HL-60 (cell line): ENCODE data around the gene MSL2.

Source experiments
- DNase-seq, 2 experiments: peaks; one replicate each; pipeline ENCODE4 v3.0.0-alpha.2; 2010 to 2020; ENCODE audit warnings: low read depth in 1 of 2, low spot score in 1 of 2
- H3K27ac ChIP-seq: fragments of 250-450 bp; sonication (Bioruptor Pico); replicated peaks from 2 replicates; pipeline ENCODE4 v1.5.1; 2020; ENCODE audit warnings: mild to moderate bottlenecking, moderate library complexity
- H3K27me3 ChIP-seq: fragments of 250-450 bp; sonication (Bioruptor Pico); 2 replicates; pipeline ENCODE4 v1.5.1; 2021; ENCODE audit warnings: mild to moderate bottlenecking, moderate library complexity; ENCODE audit not compliant: insufficient read depth, poor library complexity, severe bottlenecking
- H3K4me3 ChIP-seq: replicated peaks from 2 replicates; pipeline ENCODE4 v1.5.1; 2011; ENCODE audit warnings: mild to moderate bottlenecking, control low read depth, low read length; ENCODE audit not compliant: insufficient read depth
- CTCF ChIP-seq: IDR thresholded peaks from one replicate; pipeline ENCODE4 v1.5.1; 2011; ENCODE audit warnings: low read length, control low read depth, inconsistent platforms; ENCODE audit not compliant: insufficient read depth
- GABPA ChIP-seq: IDR thresholded peaks from 2 replicates; pipeline ENCODE4 v1.6.1; 2012; ENCODE audit warnings: low read depth
- POLR2AphosphoS5 ChIP-seq: IDR thresholded peaks from 2 replicates; pipeline ENCODE4 v1.6.1; 2012; ENCODE audit warnings: low read depth
- REST ChIP-seq: IDR thresholded peaks from 2 replicates; pipeline ENCODE4 v1.6.1; 2012; ENCODE audit warnings: low read depth; ENCODE audit not compliant: insufficient replicate concordance
- SPI1 ChIP-seq: IDR thresholded peaks from 2 replicates; pipeline ENCODE4 v1.6.1; 2012; ENCODE audit warnings: low read depth, mild to moderate bottlenecking, borderline replicate concordance

The MSL2 gene

GRCh38 chr3:136141291-136141785, 54.8 kb downstream of the MSL2 start:
- H3K27me3 ChIP-seq: no peaks in the 10 kb centered on the region
- no peak overlapping the region for H3K4me3 ChIP-seq
- TF ChIP-seq CTCF (no peak), POLR2AphosphoS5 (no peak), REST (no peak), SPI1 (no peak), GABPA (no peak)
- no peak overlapping the region for H3K27ac ChIP-seq
- no peak for DNase-seq

GRCh38 chr3:136136454-136136853, 59.7 kb downstream of the MSL2 start:
- DNase-seq: no peak
- no peak for TF ChIP-seq CTCF
- no peak for TF ChIP-seq POLR2AphosphoS5
- no peak for TF ChIP-seq GABPA
- TF ChIP-seq REST: no peak
- no peak for TF ChIP-seq SPI1
- no peaks in the 10 kb centered on the region for H3K27me3 ChIP-seq
- no peak overlapping the region for H3K4me3 ChIP-seq
- no peak overlapping the region for H3K27ac ChIP-seq

GRCh38 chr3:136135039-136135802, 60.9 kb downstream of the MSL2 start:
- DNase-seq: peak in 1 of 2 experiments; percentile 16
- TF ChIP-seq CTCF (no peak), POLR2AphosphoS5 (no peak), SPI1 (no peak), GABPA (no peak), REST (no peak)
- no peak overlapping the region for H3K27ac ChIP-seq
- H3K27me3 ChIP-seq: no peaks in the 10 kb centered on the region
- H3K4me3 ChIP-seq: no peak overlapping the region
